MCF 10A (cell line): Measurements from ENCODE around the gene CYLD. TPM values are rescaled to one million over a fixed set of nuclear protein-coding genes. Genes with fewer than 3 reads are reported as not detected.

Experiments used
- BruUV-seq: library from RNA; stranded (reverse); fragments of 400-500 nt; replicated peaks from 2 replicates; lab custom pipeline; 2021; lab: Mats Ljungman, UMichigan
- CTCF ChIA-PET: fragments of 300-600 bp; sonication (Branson Sonifier 250); formaldehyde crosslinking; extraction: SDS; loops from one replicate; lab custom pipeline; 2021; ENCODE audit warnings: antibody characterized with exemption, inconsistent platforms; lab: Yijun Ruan, JAX
- POLR2A ChIA-PET: fragments of 300-600, 350-650 bp; sonication (Branson Sonifier 250); formaldehyde crosslinking; extraction: SDS; loops from one replicate; lab custom pipeline; 2020; ENCODE audit warnings: antibody characterized with exemption, inconsistent platforms; lab: Yijun Ruan, JAX
- DNase-seq: peaks from one replicate; pipeline ENCODE4 v3.0.0-alpha.2; 2018; ENCODE audit not compliant: unreplicated experiment
- H3K27ac Mint-ChIP-seq: one replicate; pipeline ENCODE4 v1.8.0; 2022; ENCODE audit warnings: mild to moderate bottlenecking, low read depth, mixed read lengths; ENCODE audit not compliant: unreplicated experiment
- H3K27me3 Mint-ChIP-seq: one replicate; pipeline ENCODE4 v1.8.0; 2022; ENCODE audit warnings: mixed read lengths; ENCODE audit not compliant: insufficient read depth, unreplicated experiment
- H3K36me3 Mint-ChIP-seq: one replicate; pipeline ENCODE4 v1.8.0; 2022; ENCODE audit warnings: mild to moderate bottlenecking, moderate library complexity, mixed read lengths; ENCODE audit not compliant: insufficient read depth, unreplicated experiment
- H3K4me1 Mint-ChIP-seq: one replicate; pipeline ENCODE4 v1.8.0; 2022; ENCODE audit warnings: mixed read lengths; ENCODE audit not compliant: insufficient read depth, unreplicated experiment
- H3K4me3 Mint-ChIP-seq: one replicate; pipeline ENCODE4 v1.8.0; 2022; ENCODE audit warnings: mild to moderate bottlenecking, moderate library complexity, mixed read lengths; ENCODE audit not compliant: unreplicated experiment
- H3K9me3 Mint-ChIP-seq: one replicate; pipeline ENCODE4 v1.8.0; 2022; ENCODE audit warnings: mixed read lengths; ENCODE audit not compliant: unreplicated experiment
- intact Hi-C: fragments of 100-400 bp; cut with micrococcal nuclease; formaldehyde crosslinking; loops from 2 replicates; pipeline ENCODE4 v1.14.1; 2022
- total RNA-seq: library from RNA; stranded (reverse); gene quantifications from 2 replicates; pipeline ENCODE4 v1.2.3, GENCODE V29; 2022
- TF ChIP-seq, protein P1 (sequence below): fragments of 200-600 bp; IDR thresholded peaks from one replicate; pipeline ENCODE4 v1.8.0; 2022; ENCODE audit warnings: antibody characterized with exemption, mild to moderate bottlenecking; ENCODE audit not compliant: unreplicated experiment

CYLD gene
- total RNA-seq, 1 experiment from 2014 or later: 53.7 TPM

- no peaks in the 10 kb centered on the region for H3K9me3 Mint-ChIP-seq
- POLR2A ChIA-PET: interaction anchor here (1.0 to 1.9 kb wide), 3 partner anchors 14 to 20 kb away, joined by 3 to 6 read pairs (median 3); no protein-coding TSS in a partner anchor
- CTCF ChIA-PET: interaction anchor here (1.4 kb wide), 1 partner anchor 30 kb away, joined by 5 read pairs; no protein-coding TSS in a partner anchor
- H3K36me3 Mint-ChIP-seq: no peaks in the 10 kb centered on the region
- no peaks in the 10 kb centered on the region for H3K27me3 Mint-ChIP-seq
- H3K27ac Mint-ChIP-seq: no peak overlapping the region
- H3K4me1 Mint-ChIP-seq: peaks cover 6% of the 10 kb centered on the region
- H3K4me3 Mint-ChIP-seq: no peak overlapping the region
- TF ChIP-seq, protein P1, sequence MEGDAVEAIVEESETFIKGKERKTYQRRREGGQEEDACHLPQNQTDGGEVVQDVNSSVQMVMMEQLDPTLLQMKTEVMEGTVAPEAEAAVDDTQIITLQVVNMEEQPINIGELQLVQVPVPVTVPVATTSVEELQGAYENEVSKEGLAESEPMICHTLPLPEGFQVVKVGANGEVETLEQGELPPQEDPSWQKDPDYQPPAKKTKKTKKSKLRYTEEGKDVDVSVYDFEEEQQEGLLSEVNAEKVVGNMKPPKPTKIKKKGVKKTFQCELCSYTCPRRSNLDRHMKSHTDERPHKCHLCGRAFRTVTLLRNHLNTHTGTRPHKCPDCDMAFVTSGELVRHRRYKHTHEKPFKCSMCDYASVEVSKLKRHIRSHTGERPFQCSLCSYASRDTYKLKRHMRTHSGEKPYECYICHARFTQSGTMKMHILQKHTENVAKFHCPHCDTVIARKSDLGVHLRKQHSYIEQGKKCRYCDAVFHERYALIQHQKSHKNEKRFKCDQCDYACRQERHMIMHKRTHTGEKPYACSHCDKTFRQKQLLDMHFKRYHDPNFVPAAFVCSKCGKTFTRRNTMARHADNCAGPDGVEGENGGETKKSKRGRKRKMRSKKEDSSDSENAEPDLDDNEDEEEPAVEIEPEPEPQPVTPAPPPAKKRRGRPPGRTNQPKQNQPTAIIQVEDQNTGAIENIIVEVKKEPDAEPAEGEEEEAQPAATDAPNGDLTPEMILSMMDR: no peak
- intact Hi-C loops: no loop called here
- BruUV-seq: no TSS peak
- DNase-seq: no peak
Observed at GRCh38 chr16:50717091-50717490, 24.8 kb upstream of the CYLD start.

DNA sequence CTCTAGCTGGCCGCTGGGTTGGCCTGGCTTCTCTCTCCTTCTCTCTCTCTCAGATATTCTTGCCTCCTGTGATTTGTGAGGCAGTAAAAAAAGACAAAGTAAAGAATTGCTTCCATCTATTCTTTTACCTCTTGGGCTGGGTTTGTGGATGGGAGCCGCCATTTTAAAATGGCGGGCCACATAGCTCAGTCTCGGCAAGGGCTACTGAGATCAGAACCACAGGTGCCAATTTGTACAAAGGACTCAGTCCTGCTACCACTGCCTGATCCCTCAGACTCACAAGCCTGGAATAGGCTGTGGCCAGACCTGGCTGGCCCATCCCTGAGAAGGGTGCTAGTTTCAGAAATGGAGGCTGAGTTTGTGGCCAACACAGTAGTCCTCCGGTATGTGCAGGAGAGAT lies 24.4 kb upstream of the CYLD start:
- TF ChIP-seq, protein P1: no peak
- Mint-ChIP-seq H3K9me3 (no peaks in the 10 kb centered on the region), H3K36me3 (no peaks in the 10 kb centered on the region), H3K27ac (no peak overlapping the region), H3K4me1 (peaks cover 6% of the 10 kb centered on the region), H3K4me3 (no peak overlapping the region), H3K27me3 (no peaks in the 10 kb centered on the region)
- ChIA-PET CTCF (no interaction called here), POLR2A (interaction anchor here (1.0 to 1.9 kb wide), 2 partner anchors 19 to 21 kb away, joined by 3 to 6 read pairs; no protein-coding TSS in a partner anchor)
- intact Hi-C loops: no loop called here
- no TSS peak for BruUV-seq
- DNase-seq: no peak

DNA sequence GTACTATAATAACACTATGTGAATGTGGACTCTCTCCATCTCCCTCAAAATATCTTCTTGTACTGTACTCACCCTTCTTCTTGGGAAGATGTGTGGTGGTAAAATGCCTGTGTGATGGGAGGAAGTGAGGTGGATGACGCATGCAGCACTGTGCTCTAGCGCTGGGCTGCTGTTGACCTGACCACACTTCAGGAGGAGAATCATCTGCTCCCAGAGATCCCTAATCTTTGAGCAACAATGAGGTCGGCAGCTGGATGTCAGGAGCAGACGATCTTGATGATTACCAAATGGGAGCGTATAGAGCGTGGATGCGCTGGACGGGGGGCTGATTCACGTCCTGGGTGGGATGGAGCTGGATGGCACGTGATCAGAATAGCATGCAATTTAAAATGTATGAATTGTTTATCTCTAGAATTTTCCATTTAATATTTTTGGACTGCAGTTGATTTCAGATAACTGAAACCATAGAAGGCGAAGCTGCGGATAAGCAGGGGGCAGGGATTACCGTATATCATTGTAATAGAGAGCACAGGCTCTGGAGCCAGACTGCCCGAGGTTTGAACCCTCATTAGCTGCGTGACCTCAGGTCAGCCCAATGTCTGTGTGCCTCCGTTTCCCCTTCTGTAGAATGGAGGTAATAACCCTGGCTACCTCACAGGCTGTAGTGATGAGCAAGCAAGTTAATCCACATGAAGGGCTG lies 23.7 kb upstream of the CYLD start:
- TF ChIP-seq, protein P1: no peak
- DNase-seq: no peak
- Mint-ChIP-seq H3K36me3 (no peaks in the 10 kb centered on the region), H3K27me3 (no peaks in the 10 kb centered on the region), H3K4me1 (peaks cover 6% of the 10 kb centered on the region), H3K9me3 (no peaks in the 10 kb centered on the region), H3K4me3 (no peak overlapping the region), H3K27ac (no peak overlapping the region)
- BruUV-seq: no TSS peak
- intact Hi-C loops: no loop called here
- ChIA-PET POLR2A (interaction anchor here (1.1 to 1.9 kb wide), 3 partner anchors 15 to 23 kb away, joined by 3 to 6 read pairs (median 4); partner anchors contain the start of gene CYLD), CTCF (interaction anchor here (0.8 to 1.0 kb wide), 2 partner anchors 11 to 26 kb away, joined by 3 read pairs; no protein-coding TSS in a partner anchor)

GRCh38 chr16:50718761-50719400 lies 23.0 kb upstream of the CYLD start:
- H3K36me3 Mint-ChIP-seq: no peaks in the 10 kb centered on the region
- TF ChIP-seq, protein P1: no peak
- ChIA-PET CTCF (interaction anchor here (0.8 to 1.0 kb wide), 3 partner anchors 9 to 26 kb away, joined by 3 to 4 read pairs (median 3); no protein-coding TSS in a partner anchor), POLR2A (interaction anchor here (0.5 to 1.9 kb wide), 4 partner anchors 16 to 23 kb away, joined by 3 to 6 read pairs (median 4); partner anchors contain the start of gene CYLD)
- H3K9me3 Mint-ChIP-seq: no peaks in the 10 kb centered on the region
- no peak for DNase-seq
- H3K27me3 Mint-ChIP-seq: no peaks in the 10 kb centered on the region
- peaks cover 6% of the 10 kb centered on the region for H3K4me1 Mint-ChIP-seq
- H3K27ac Mint-ChIP-seq: no peak overlapping the region
- BruUV-seq: no TSS peak
- H3K4me3 Mint-ChIP-seq: no peak overlapping the region
- intact Hi-C loops: no loop called here
